H9 (cell line): ENCODE results near the gene YAP1. TPM values are rescaled to one million over a fixed set of nuclear protein-coding genes. Genes with fewer than 3 reads are reported as not detected.
A peak's percentile ranks its signal among the peaks of the same experiment; 100 is the strongest.

Experiments
- DNase-seq: peaks from one replicate; pipeline ENCODE4 v3.0.0-alpha.2; 2017
- H2AFZ ChIP-seq: one replicate; pipeline ENCODE4 v1.6.1; 2013; ENCODE audit warnings: mild to moderate bottlenecking, low read length, control low read depth, moderate library complexity
- H2AK5ac ChIP-seq: 2 replicates; pipeline ENCODE4 v1.6.1; 2013; ENCODE audit warnings: low read length, control low read depth, mixed read lengths; ENCODE audit not compliant: insufficient read length
- H2BK120ac ChIP-seq: one replicate; pipeline ENCODE4 v1.6.1; 2013; ENCODE audit warnings: low read depth, mild to moderate bottlenecking, low read length, control low read depth, inconsistent platforms; ENCODE audit not compliant: poor library complexity, severe bottlenecking
- H2BK12ac ChIP-seq: 2 replicates; pipeline ENCODE4 v1.6.1; 2013; ENCODE audit warnings: low read length, control low read depth, mixed read lengths, low read depth; ENCODE audit not compliant: insufficient read length
- H2BK15ac ChIP-seq: 2 replicates; pipeline ENCODE4 v1.6.1; 2013; ENCODE audit warnings: low read depth, low read length, control low read depth
- H2BK20ac ChIP-seq: one replicate; pipeline ENCODE4 v1.6.1; 2013; ENCODE audit warnings: low read depth, mild to moderate bottlenecking, low read length, control low read depth, inconsistent platforms; ENCODE audit not compliant: poor library complexity, severe bottlenecking
- H2BK5ac ChIP-seq: 2 replicates; pipeline ENCODE4 v1.6.1; 2013; ENCODE audit warnings: low read length, control low read depth, mixed read lengths; ENCODE audit not compliant: insufficient read length
- H3K14ac ChIP-seq: 2 replicates; pipeline ENCODE4 v1.6.1; 2013; ENCODE audit warnings: low read length, control low read depth; ENCODE audit not compliant: insufficient read depth
- H3K18ac ChIP-seq: 2 replicates; pipeline ENCODE4 v1.6.1; 2013; ENCODE audit warnings: low read depth, mild to moderate bottlenecking, mixed read lengths, low read length, control low read depth; ENCODE audit not compliant: insufficient read length
- H3K23ac ChIP-seq: 2 replicates; pipeline ENCODE4 v1.6.1; 2013; ENCODE audit warnings: low read length, control low read depth, mixed read lengths, low read depth; ENCODE audit not compliant: insufficient read length
- H3K23me2 ChIP-seq: 2 replicates; pipeline ENCODE4 v1.6.1; 2013; ENCODE audit warnings: low read depth, mild to moderate bottlenecking, mixed read lengths, low read length, control low read depth; ENCODE audit not compliant: insufficient read length, poor library complexity, severe bottlenecking
- H3K27ac ChIP-seq: 2 replicates; pipeline ENCODE4 v1.5.1; 2013; ENCODE audit warnings: low read length, control low read depth, mixed read lengths, low read depth; ENCODE audit not compliant: insufficient read length
- H3K27me3 ChIP-seq: 2 replicates; pipeline ENCODE4 v1.6.1; 2013; ENCODE audit warnings: low read length, control low read depth, inconsistent platforms; ENCODE audit not compliant: insufficient read depth
- H3K4ac ChIP-seq: 2 replicates; pipeline ENCODE4 v1.6.1; 2013; ENCODE audit warnings: low read depth, mild to moderate bottlenecking, control low read depth, inconsistent platforms, low read length, moderate library complexity
- H3K4me1 ChIP-seq: 2 replicates; pipeline ENCODE4 v1.6.1; 2013; ENCODE audit warnings: low read length, control low read depth, inconsistent platforms; ENCODE audit not compliant: insufficient read depth
- H3K4me2 ChIP-seq: 2 replicates; pipeline ENCODE4 v1.6.1; 2013; ENCODE audit warnings: low read length, control low read depth, mixed read lengths; ENCODE audit not compliant: insufficient read length, insufficient read depth
- H3K56ac ChIP-seq: 2 replicates; pipeline ENCODE4 v1.6.1; 2013; ENCODE audit warnings: low read depth, mild to moderate bottlenecking, mixed read lengths, low read length, control low read depth; ENCODE audit not compliant: insufficient read length
- H3K79me1 ChIP-seq: 2 replicates; pipeline ENCODE4 v1.6.1; 2013; ENCODE audit warnings: low read depth, mild to moderate bottlenecking, moderate library complexity, low read length, control low read depth, inconsistent platforms; ENCODE audit not compliant: insufficient read depth, poor library complexity, severe bottlenecking
- H3K79me2 ChIP-seq: 2 replicates; pipeline ENCODE4 v1.6.1; 2013; ENCODE audit warnings: low read length, control low read depth, inconsistent platforms; ENCODE audit not compliant: insufficient read depth
- H3K9ac ChIP-seq: 2 replicates; pipeline ENCODE4 v1.6.1; 2013; ENCODE audit warnings: low read length, control low read depth, mixed read lengths; ENCODE audit not compliant: insufficient read length; ENCODE audit errors: extremely low read depth
- H3K9me3 ChIP-seq: one replicate; pipeline ENCODE4 v1.6.1; 2013; ENCODE audit warnings: low read depth, low read length, inconsistent platforms; ENCODE audit not compliant: control insufficient read depth
- H3T11ph ChIP-seq: one replicate; pipeline ENCODE4 v1.6.1; 2013; ENCODE audit warnings: mild to moderate bottlenecking, low read length, control low read depth, inconsistent platforms
- H4K20me1 ChIP-seq: one replicate; pipeline ENCODE4 v1.6.1; 2013; ENCODE audit not compliant: control insufficient read depth, insufficient read length, insufficient read depth
- H4K5ac ChIP-seq: 2 replicates; pipeline ENCODE4 v1.6.1; 2013; ENCODE audit warnings: low read depth, mild to moderate bottlenecking, mixed read lengths, low read length, control low read depth; ENCODE audit not compliant: insufficient read length
- H4K8ac ChIP-seq: replicated peaks from 2 replicates; pipeline ENCODE4 v1.6.1; 2013; ENCODE audit warnings: low read length, control low read depth, mixed read lengths, low read depth; ENCODE audit not compliant: insufficient read length
- H4K91ac ChIP-seq: 2 replicates; pipeline ENCODE4 v1.6.1; 2013; ENCODE audit warnings: low read depth, mild to moderate bottlenecking, moderate library complexity, mixed read lengths, low read length, control low read depth; ENCODE audit not compliant: insufficient read length
- H3K27ac Mint-ChIP-seq, 3 experiments: 2 replicates in 2 of 3; 3 replicates in 1 of 3; pipeline ENCODE4 v1.8.0; 2020 to 2021; ENCODE audit warnings: mixed read lengths in 3 of 3, mild to moderate bottlenecking in 1 of 3, moderate library complexity in 1 of 3
- H3K27me3 Mint-ChIP-seq: 2 replicates; pipeline ENCODE4 v1.8.0; 2021; ENCODE audit warnings: low read depth, mild to moderate bottlenecking, moderate library complexity, mixed read lengths
- H3K36me3 Mint-ChIP-seq, 3 experiments: 2 replicates in 2 of 3; 3 replicates in 1 of 3; pipeline ENCODE4 v1.8.0; 2020 to 2021; ENCODE audit warnings: low read depth in 3 of 3, mixed read lengths in 3 of 3; ENCODE audit not compliant: insufficient read depth in 1 of 3
- H3K4me1 Mint-ChIP-seq, 2 experiments: 2 replicates each; pipeline ENCODE4 v1.8.0; 2020; ENCODE audit warnings: mixed read lengths in 2 of 2
- H3K4me3 Mint-ChIP-seq, 2 experiments: 2 replicates in 1 of 2; 3 replicates in 1 of 2; pipeline ENCODE4 v1.8.0; 2020 to 2021; ENCODE audit warnings: mild to moderate bottlenecking in 2 of 2, mixed read lengths in 2 of 2, moderate library complexity in 1 of 2
- H3K9me3 Mint-ChIP-seq, 2 experiments: 2 replicates in 1 of 2; 3 replicates in 1 of 2; pipeline ENCODE4 v1.8.0; 2020; ENCODE audit warnings: mild to moderate bottlenecking in 2 of 2, mixed read lengths in 2 of 2, moderate library complexity in 1 of 2
- CTCF ChIP-seq: fragments of 200-600 bp; sonication (generic); conservative IDR thresholded peaks from 3 replicates; pipeline ENCODE4 v1.8.0; 2021; ENCODE audit warnings: antibody characterized with exemption, mild to moderate bottlenecking
- WGBS: extraction: QIAGEN DNeasy Blood & Tissue Kit; methylation state at CpG from one replicate; pipeline ENCODE4 v1.1.7; 2013; ENCODE audit warnings: missing lambda C conversion rate, low lambda C conversion rate, mixed read lengths; ENCODE audit not compliant: insufficient read length; ENCODE audit errors: extremely low coverage; 5-methylcytosine and 5-hydroxymethylcytosine counted together
- total RNA-seq: library from RNA; stranded (reverse); gene quantifications from 2 replicates; pipeline ENCODE4 v1.2.1, GENCODE V29; 2021

The YAP1 gene
- total RNA-seq, 1 experiment from 2014 or later: 124 TPM

- peaks cover 20% of the 10 kb centered on the region; the same call in 1 of the 2 replicates for H3K79me2 ChIP-seq
- peak overlapping the region; percentile 12 to 78 (median 56); a peak in 5 of 7 replicates for H3K27ac Mint-ChIP-seq
These were observed 28.0 kb downstream of the YAP1 start for GRCh38 chr11:102138223-102138622.

More at GRCh38 chr11:102138223-102138622, 28.0 kb downstream of the YAP1 start:
- peaks cover 0 to 12% (median 8%) of the 10 kb centered on the region in 3 experiments; a peak in 4 of 7 replicates for H3K36me3 Mint-ChIP-seq
- no peak overlapping the region for H3K9ac ChIP-seq
- H2AFZ ChIP-seq: no peak overlapping the region
- H4K91ac ChIP-seq: no peak overlapping the region
- H2BK15ac ChIP-seq: no peak overlapping the region
- no peak overlapping the region for H2BK120ac ChIP-seq
- H3K4me3 Mint-ChIP-seq: no peak overlapping the region
- H3K9me3 Mint-ChIP-seq: no peaks in the 10 kb centered on the region
- H4K8ac ChIP-seq: no peak overlapping the region
- H2BK12ac ChIP-seq: no peak overlapping the region
- no peaks in the 10 kb centered on the region for H3K23me2 ChIP-seq
- no peaks in the 10 kb centered on the region for H3K9me3 ChIP-seq
- H3K4me1 ChIP-seq: peaks cover 3% of the 10 kb centered on the region; the same call in 1 of the 2 replicates
- no peak overlapping the region for H3K4ac ChIP-seq
- no peak overlapping the region for H3K14ac ChIP-seq
- no peak overlapping the region for H2BK20ac ChIP-seq
- H3K4me2 ChIP-seq: no peak overlapping the region
- no peak overlapping the region for H3K23ac ChIP-seq
- no peak overlapping the region for H2BK5ac ChIP-seq
- no CpG with 5 or more reads among the region's 2 CpGs for WGBS
- H3K18ac ChIP-seq: no peak overlapping the region
- H3K27me3 ChIP-seq: no peaks in the 10 kb centered on the region
- H3T11ph ChIP-seq: no peak overlapping the region
- H4K5ac ChIP-seq: no peak overlapping the region
- H3K27me3 Mint-ChIP-seq: no peaks in the 10 kb centered on the region
- peaks cover 3% of the 10 kb centered on the region for H3K79me1 ChIP-seq
- no peak overlapping the region for H3K56ac ChIP-seq
- peaks cover 18 to 23% of the 10 kb centered on the region in 2 experiments for H3K4me1 Mint-ChIP-seq
- H4K20me1 ChIP-seq: no peaks in the 10 kb centered on the region
- H3K27ac ChIP-seq: no peak overlapping the region
- H2AK5ac ChIP-seq: no peak overlapping the region
- no peak for TF ChIP-seq CTCF
- no peak for DNase-seq
